Measurements from ENCODE around the gene USP24.

DNA sequence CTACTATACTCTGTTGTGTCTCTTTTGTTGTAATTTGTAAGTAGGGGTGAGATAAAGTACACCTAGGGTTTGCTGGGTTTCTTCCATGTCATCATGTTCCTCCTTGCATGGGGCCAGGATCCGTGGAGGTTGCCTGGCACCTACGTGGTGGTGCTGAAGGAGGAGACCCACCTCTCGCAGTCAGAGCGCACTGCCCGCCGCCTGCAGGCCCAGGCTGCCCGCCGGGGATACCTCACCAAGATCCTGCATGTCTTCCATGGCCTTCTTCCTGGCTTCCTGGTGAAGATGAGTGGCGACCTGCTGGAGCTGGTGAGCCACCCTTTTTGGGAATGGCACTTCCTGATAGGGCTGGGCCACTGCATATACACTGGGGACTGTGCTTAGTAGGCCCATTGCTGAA, 171.4 kb downstream of the USP24 start:
- TF ChIP-seq SUZ12 (IDR thresholded peaks at IDR 0.05; ENCODE audit: unreplicated experiment) (no peak), HCFC1 (IDR thresholded peaks at IDR 0.05; ENCODE audit: low read length) (no peak)
- TF ChIP-seq, protein P1, sequence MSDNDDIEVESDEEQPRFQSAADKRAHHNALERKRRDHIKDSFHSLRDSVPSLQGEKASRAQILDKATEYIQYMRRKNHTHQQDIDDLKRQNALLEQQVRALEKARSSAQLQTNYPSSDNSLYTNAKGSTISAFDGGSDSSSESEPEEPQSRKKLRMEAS (IDR thresholded peaks at IDR 0.05; ENCODE audit: low read depth, low read length) = no peak
- TF ChIP-seq, protein P2, sequence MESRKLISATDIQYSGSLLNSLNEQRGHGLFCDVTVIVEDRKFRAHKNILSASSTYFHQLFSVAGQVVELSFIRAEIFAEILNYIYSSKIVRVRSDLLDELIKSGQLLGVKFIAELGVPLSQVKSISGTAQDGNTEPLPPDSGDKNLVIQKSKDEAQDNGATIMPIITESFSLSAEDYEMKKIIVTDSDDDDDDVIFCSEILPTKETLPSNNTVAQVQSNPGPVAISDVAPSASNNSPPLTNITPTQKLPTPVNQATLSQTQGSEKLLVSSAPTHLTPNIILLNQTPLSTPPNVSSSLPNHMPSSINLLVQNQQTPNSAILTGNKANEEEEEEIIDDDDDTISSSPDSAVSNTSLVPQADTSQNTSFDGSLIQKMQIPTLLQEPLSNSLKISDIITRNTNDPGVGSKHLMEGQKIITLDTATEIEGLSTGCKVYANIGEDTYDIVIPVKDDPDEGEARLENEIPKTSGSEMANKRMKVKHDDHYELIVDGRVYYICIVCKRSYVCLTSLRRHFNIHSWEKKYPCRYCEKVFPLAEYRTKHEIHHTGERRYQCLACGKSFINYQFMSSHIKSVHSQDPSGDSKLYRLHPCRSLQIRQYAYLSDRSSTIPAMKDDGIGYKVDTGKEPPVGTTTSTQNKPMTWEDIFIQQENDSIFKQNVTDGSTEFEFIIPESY (IDR thresholded peaks at IDR 0.05) = no peak
- TF ChIP-seq, protein P3, sequence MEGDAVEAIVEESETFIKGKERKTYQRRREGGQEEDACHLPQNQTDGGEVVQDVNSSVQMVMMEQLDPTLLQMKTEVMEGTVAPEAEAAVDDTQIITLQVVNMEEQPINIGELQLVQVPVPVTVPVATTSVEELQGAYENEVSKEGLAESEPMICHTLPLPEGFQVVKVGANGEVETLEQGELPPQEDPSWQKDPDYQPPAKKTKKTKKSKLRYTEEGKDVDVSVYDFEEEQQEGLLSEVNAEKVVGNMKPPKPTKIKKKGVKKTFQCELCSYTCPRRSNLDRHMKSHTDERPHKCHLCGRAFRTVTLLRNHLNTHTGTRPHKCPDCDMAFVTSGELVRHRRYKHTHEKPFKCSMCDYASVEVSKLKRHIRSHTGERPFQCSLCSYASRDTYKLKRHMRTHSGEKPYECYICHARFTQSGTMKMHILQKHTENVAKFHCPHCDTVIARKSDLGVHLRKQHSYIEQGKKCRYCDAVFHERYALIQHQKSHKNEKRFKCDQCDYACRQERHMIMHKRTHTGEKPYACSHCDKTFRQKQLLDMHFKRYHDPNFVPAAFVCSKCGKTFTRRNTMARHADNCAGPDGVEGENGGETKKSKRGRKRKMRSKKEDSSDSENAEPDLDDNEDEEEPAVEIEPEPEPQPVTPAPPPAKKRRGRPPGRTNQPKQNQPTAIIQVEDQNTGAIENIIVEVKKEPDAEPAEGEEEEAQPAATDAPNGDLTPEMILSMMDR (IDR thresholded peaks at IDR 0.05 in 2 of 3, conservative IDR thresholded peaks at IDR 0.05 in 1 of 3; ENCODE audit: control insufficient read depth in 2 of 3, extremely low read depth in 1 of 3, insufficient read depth in 1 of 3, low read depth in 3 of 3, low read length in 3 of 3) = no peak

Measured in GM12878 (cell line).